Measurements from ENCODE around the gene EMID1.

The EMID1 gene

GRCh38 chr22:29171721-29172120, 34.0 kb upstream of the EMID1 start:
- Histone ChIP-seq H3K27ac (ENCODE audit: low read depth, low read length) (no peak overlapping the region), H3K27me3 (ENCODE audit: control insufficient read depth in 1 of 2, insufficient read depth in 2 of 2, low read length in 2 of 2) (no peaks in the 10 kb centered on the region), H3K9me3 (ENCODE audit: control insufficient read depth in 1 of 2, low read length in 2 of 2) (peaks cover 7 to 8% of the 10 kb centered on the region in 2 donors), H3K4me1 (ENCODE audit: control insufficient read depth in 1 of 2, insufficient read depth in 2 of 2, low read length in 2 of 2) (peaks cover 0 to 9% of the 10 kb centered on the region in 2 donors), H3K36me3 (ENCODE audit: control insufficient read depth in 1 of 2, insufficient read depth in 2 of 2, low read length in 2 of 2) (no peaks in the 10 kb centered on the region), H3K4me3 (ENCODE audit: low read depth in 1 of 2, low read length in 2 of 2) (no peak overlapping the region), H3K9ac (ENCODE audit: low read depth in 1 of 2, low read length in 2 of 2) (no peak overlapping the region)

- H3K9ac ChIP-seq (ENCODE audit: low read depth in 1 of 2, low read length in 2 of 2), result no peak overlapping the region
- no peak overlapping the region for H3K27ac ChIP-seq (ENCODE audit: low read depth, low read length)
- H3K4me3 ChIP-seq (ENCODE audit: low read depth in 1 of 2, low read length in 2 of 2), result no peak overlapping the region
- peaks cover 0 to 5% of the 10 kb centered on the region in 2 donors for H3K4me1 ChIP-seq (ENCODE audit: control insufficient read depth in 1 of 2, insufficient read depth in 2 of 2, low read length in 2 of 2)
- H3K9me3 ChIP-seq (ENCODE audit: control insufficient read depth in 1 of 2, low read length in 2 of 2), result peaks cover 7 to 8% of the 10 kb centered on the region in 2 donors
- H3K36me3 ChIP-seq (ENCODE audit: control insufficient read depth in 1 of 2, insufficient read depth in 2 of 2, low read length in 2 of 2), result no peaks in the 10 kb centered on the region
- H3K27me3 ChIP-seq (ENCODE audit: control insufficient read depth in 1 of 2, insufficient read depth in 2 of 2, low read length in 2 of 2), result no peaks in the 10 kb centered on the region
These were observed 33.5 kb upstream of the EMID1 start for GRCh38 chr22:29172216-29172615.

- H3K4me1 ChIP-seq (ENCODE audit: control insufficient read depth in 1 of 2, insufficient read depth in 2 of 2, low read length in 2 of 2), result no peaks in the 10 kb centered on the region
- H3K4me3 ChIP-seq (ENCODE audit: low read depth in 1 of 2, low read length in 2 of 2), result no peak overlapping the region
- H3K27me3 ChIP-seq (ENCODE audit: control insufficient read depth in 1 of 2, insufficient read depth in 2 of 2, low read length in 2 of 2), result no peaks in the 10 kb centered on the region
- no peak overlapping the region for H3K27ac ChIP-seq (ENCODE audit: low read depth, low read length)
- H3K9ac ChIP-seq (ENCODE audit: low read depth in 1 of 2, low read length in 2 of 2), result no peak overlapping the region
- no peaks in the 10 kb centered on the region for H3K36me3 ChIP-seq (ENCODE audit: control insufficient read depth in 1 of 2, insufficient read depth in 2 of 2, low read length in 2 of 2)
- H3K9me3 ChIP-seq (ENCODE audit: control insufficient read depth in 1 of 2, low read length in 2 of 2), result peaks cover 7 to 8% of the 10 kb centered on the region in 2 donors
These were observed 30.3 kb upstream of the EMID1 start for GRCh38 chr22:29175312-29175835.

GRCh38 chr22:29183971-29184848, 21.5 kb upstream of the EMID1 start:
- H3K27me3 ChIP-seq (ENCODE audit: control insufficient read depth in 1 of 2, insufficient read depth in 2 of 2, low read length in 2 of 2), result no peaks in the 10 kb centered on the region
- no peak overlapping the region for H3K27ac ChIP-seq (ENCODE audit: low read depth, low read length)
- no peaks in the 10 kb centered on the region for H3K4me1 ChIP-seq (ENCODE audit: control insufficient read depth in 1 of 2, insufficient read depth in 2 of 2, low read length in 2 of 2)
- no peaks in the 10 kb centered on the region for H3K36me3 ChIP-seq (ENCODE audit: control insufficient read depth in 1 of 2, insufficient read depth in 2 of 2, low read length in 2 of 2)
- no peak overlapping the region for H3K9ac ChIP-seq (ENCODE audit: low read depth in 1 of 2, low read length in 2 of 2)
- no peak overlapping the region for H3K4me3 ChIP-seq (ENCODE audit: low read depth in 1 of 2, low read length in 2 of 2)
- H3K9me3 ChIP-seq (ENCODE audit: control insufficient read depth in 1 of 2, low read length in 2 of 2), result no peaks in the 10 kb centered on the region

- Histone ChIP-seq H3K9me3 (ENCODE audit: control insufficient read depth in 1 of 2, low read length in 2 of 2) (no peaks in the 10 kb centered on the region), H3K9ac (ENCODE audit: low read depth in 1 of 2, low read length in 2 of 2) (no peak overlapping the region), H3K27me3 (ENCODE audit: control insufficient read depth in 1 of 2, insufficient read depth in 2 of 2, low read length in 2 of 2) (no peaks in the 10 kb centered on the region), H3K36me3 (ENCODE audit: control insufficient read depth in 1 of 2, insufficient read depth in 2 of 2, low read length in 2 of 2) (no peaks in the 10 kb centered on the region), H3K4me3 (ENCODE audit: low read depth in 1 of 2, low read length in 2 of 2) (no peak overlapping the region), H3K27ac (ENCODE audit: low read depth, low read length) (no peak overlapping the region), H3K4me1 (ENCODE audit: control insufficient read depth in 1 of 2, insufficient read depth in 2 of 2, low read length in 2 of 2) (no peaks in the 10 kb centered on the region)
These were observed 20.7 kb upstream of the EMID1 start for GRCh38 chr22:29184849-29185490.

GRCh38 chr22:29186302-29186701, 19.4 kb upstream of the EMID1 start:
- H3K36me3 ChIP-seq (ENCODE audit: control insufficient read depth in 1 of 2, insufficient read depth in 2 of 2, low read length in 2 of 2), result no peaks in the 10 kb centered on the region
- H3K27me3 ChIP-seq (ENCODE audit: control insufficient read depth in 1 of 2, insufficient read depth in 2 of 2, low read length in 2 of 2), result no peaks in the 10 kb centered on the region
- no peak overlapping the region for H3K9ac ChIP-seq (ENCODE audit: low read depth in 1 of 2, low read length in 2 of 2)
- H3K4me1 ChIP-seq (ENCODE audit: control insufficient read depth in 1 of 2, insufficient read depth in 2 of 2, low read length in 2 of 2), result no peaks in the 10 kb centered on the region
- H3K9me3 ChIP-seq (ENCODE audit: control insufficient read depth in 1 of 2, low read length in 2 of 2), result no peaks in the 10 kb centered on the region
- H3K4me3 ChIP-seq (ENCODE audit: low read depth in 1 of 2, low read length in 2 of 2), result no peak overlapping the region
- H3K27ac ChIP-seq (ENCODE audit: low read depth, low read length), result no peak overlapping the region

GRCh38 chr22:29187831-29188230, 17.9 kb upstream of the EMID1 start:
- no peak overlapping the region for H3K4me3 ChIP-seq (ENCODE audit: low read depth in 1 of 2, low read length in 2 of 2)

GRCh38 chr22:29190051-29190450, 15.6 kb upstream of the EMID1 start:
- Histone ChIP-seq H3K27me3 (ENCODE audit: control insufficient read depth in 1 of 2, insufficient read depth in 2 of 2, low read length in 2 of 2) (no peaks in the 10 kb centered on the region), H3K9me3 (ENCODE audit: control insufficient read depth in 1 of 2, low read length in 2 of 2) (no peaks in the 10 kb centered on the region), H3K4me3 (ENCODE audit: low read depth in 1 of 2, low read length in 2 of 2) (no peak overlapping the region)

More at GRCh38 chr22:29187831-29188230, 17.9 kb upstream of the EMID1 start:
- no peaks in the 10 kb centered on the region for H3K27me3 ChIP-seq (ENCODE audit: control insufficient read depth in 1 of 2, insufficient read depth in 2 of 2, low read length in 2 of 2)
- no peaks in the 10 kb centered on the region for H3K36me3 ChIP-seq (ENCODE audit: control insufficient read depth in 1 of 2, insufficient read depth in 2 of 2, low read length in 2 of 2)
- H3K9ac ChIP-seq (ENCODE audit: low read depth in 1 of 2, low read length in 2 of 2), result no peak overlapping the region
- H3K27ac ChIP-seq (ENCODE audit: low read depth, low read length), result no peak overlapping the region
- H3K4me1 ChIP-seq (ENCODE audit: control insufficient read depth in 1 of 2, insufficient read depth in 2 of 2, low read length in 2 of 2), result no peaks in the 10 kb centered on the region
- H3K9me3 ChIP-seq (ENCODE audit: control insufficient read depth in 1 of 2, low read length in 2 of 2), result no peaks in the 10 kb centered on the region

GRCh38 chr22:29190918-29191317, 14.8 kb upstream of the EMID1 start:
- H3K27me3 ChIP-seq (ENCODE audit: control insufficient read depth in 1 of 2, insufficient read depth in 2 of 2, low read length in 2 of 2), result no peaks in the 10 kb centered on the region

More at GRCh38 chr22:29190051-29190450, 15.6 kb upstream of the EMID1 start:
- H3K9ac ChIP-seq (ENCODE audit: low read depth in 1 of 2, low read length in 2 of 2), result no peak overlapping the region
- no peaks in the 10 kb centered on the region for H3K36me3 ChIP-seq (ENCODE audit: control insufficient read depth in 1 of 2, insufficient read depth in 2 of 2, low read length in 2 of 2)
- no peaks in the 10 kb centered on the region for H3K4me1 ChIP-seq (ENCODE audit: control insufficient read depth in 1 of 2, insufficient read depth in 2 of 2, low read length in 2 of 2)
- H3K27ac ChIP-seq (ENCODE audit: low read depth, low read length), result no peak overlapping the region

GRCh38 chr22:29193021-29193420, 12.7 kb upstream of the EMID1 start:
- H3K36me3 ChIP-seq (ENCODE audit: control insufficient read depth in 1 of 2, insufficient read depth in 2 of 2, low read length in 2 of 2), result no peaks in the 10 kb centered on the region
- H3K27ac ChIP-seq (ENCODE audit: low read depth, low read length), result no peak overlapping the region
- no peaks in the 10 kb centered on the region for H3K9me3 ChIP-seq (ENCODE audit: control insufficient read depth in 1 of 2, low read length in 2 of 2)
- no peak overlapping the region for H3K4me3 ChIP-seq (ENCODE audit: low read depth in 1 of 2, low read length in 2 of 2)
- peaks cover 0 to 6% of the 10 kb centered on the region in 2 donors for H3K4me1 ChIP-seq (ENCODE audit: control insufficient read depth in 1 of 2, insufficient read depth in 2 of 2, low read length in 2 of 2)
- no peaks in the 10 kb centered on the region for H3K27me3 ChIP-seq (ENCODE audit: control insufficient read depth in 1 of 2, insufficient read depth in 2 of 2, low read length in 2 of 2)
- H3K9ac ChIP-seq (ENCODE audit: low read depth in 1 of 2, low read length in 2 of 2), result no peak overlapping the region

More at GRCh38 chr22:29190918-29191317, 14.8 kb upstream of the EMID1 start:
- no peaks in the 10 kb centered on the region for H3K9me3 ChIP-seq (ENCODE audit: control insufficient read depth in 1 of 2, low read length in 2 of 2)
- no peak overlapping the region for H3K9ac ChIP-seq (ENCODE audit: low read depth in 1 of 2, low read length in 2 of 2)
- H3K4me3 ChIP-seq (ENCODE audit: low read depth in 1 of 2, low read length in 2 of 2), result no peak overlapping the region
- peaks cover 0 to 6% of the 10 kb centered on the region in 2 donors for H3K4me1 ChIP-seq (ENCODE audit: control insufficient read depth in 1 of 2, insufficient read depth in 2 of 2, low read length in 2 of 2)
- no peak overlapping the region for H3K27ac ChIP-seq (ENCODE audit: low read depth, low read length)
- H3K36me3 ChIP-seq (ENCODE audit: control insufficient read depth in 1 of 2, insufficient read depth in 2 of 2, low read length in 2 of 2), result no peaks in the 10 kb centered on the region

Measured in duodenal mucosa (tissue), 2 donors.